ENCODE measurements around the gene STOML1.
"Not testable (repeated sequence)": the region's sequence is repeated elsewhere in the genome, so short reads cannot be mapped to it uniquely, and the experiment has no call there.

Gene STOML1

DNA sequence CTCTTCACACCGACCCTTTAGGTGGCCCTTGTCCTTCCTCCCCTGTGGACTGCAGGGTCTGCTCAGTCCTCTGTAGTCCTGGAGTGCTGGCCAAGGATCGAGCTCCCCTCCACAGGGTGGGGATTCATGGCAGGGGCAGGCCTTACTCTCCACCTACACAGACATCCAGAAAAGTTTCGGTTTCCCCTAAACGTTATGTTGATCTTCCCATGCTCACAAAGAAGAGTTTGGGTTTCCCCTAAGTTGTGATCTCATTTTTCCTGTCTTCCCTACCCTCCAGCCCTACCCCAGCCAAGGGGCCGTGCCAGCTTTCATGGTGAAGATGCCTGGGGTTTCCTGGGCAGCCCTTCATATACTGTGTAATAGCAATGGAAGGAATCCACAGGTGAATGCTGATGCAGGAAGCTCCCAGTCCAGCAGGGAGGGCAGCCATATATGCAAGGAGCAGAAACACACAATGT lies 10.3 kb downstream of the STOML1 start:
- Histone ChIP-seq H3K9ac (ENCODE audit: low read depth in 1 of 2, low read length in 2 of 2) (no peak overlapping the region), H3K4me1 (ENCODE audit: control insufficient read depth in 1 of 2, insufficient read depth in 2 of 2, low read length in 2 of 2) (peaks cover 31 to 32% of the 10 kb centered on the region in 2 donors), H3K4me3 (ENCODE audit: low read depth in 1 of 2, low read length in 2 of 2) (no peak overlapping the region), H3K9me3 (ENCODE audit: control insufficient read depth in 1 of 2, low read length in 2 of 2) (no peaks in the 10 kb centered on the region), H3K36me3 (ENCODE audit: control insufficient read depth in 1 of 2, insufficient read depth in 2 of 2, low read length in 2 of 2) (peaks cover 0 to 4% of the 10 kb centered on the region in 2 donors), H3K27me3 (ENCODE audit: control insufficient read depth in 1 of 2, insufficient read depth in 2 of 2, low read length in 2 of 2) (no peaks in the 10 kb centered on the region), H3K27ac (ENCODE audit: low read depth, low read length) (peak overlapping the region; percentile 46)

DNA sequence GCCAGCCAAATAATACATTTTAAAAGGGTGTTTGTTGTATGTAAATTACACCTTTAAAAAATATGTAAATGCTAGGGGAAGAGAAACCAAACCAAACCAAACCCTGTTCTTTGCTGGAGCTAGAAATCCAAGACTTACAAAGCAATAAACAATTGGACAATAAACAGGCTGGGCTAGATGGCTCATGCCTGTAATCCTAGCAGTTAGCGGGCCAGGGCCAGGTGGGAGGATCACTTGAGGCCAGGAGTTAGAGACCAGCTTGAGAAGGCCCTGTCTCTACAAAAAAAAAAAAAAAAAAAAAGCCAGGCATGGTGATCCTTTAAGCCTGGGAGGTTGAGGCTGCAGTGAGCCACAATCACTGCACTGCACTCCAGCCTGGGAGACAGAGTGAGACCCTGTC lies 12.5 kb downstream of the STOML1 start:
- Histone ChIP-seq H3K9ac (ENCODE audit: low read depth in 1 of 2, low read length in 2 of 2) (no peak overlapping the region), H3K36me3 (ENCODE audit: control insufficient read depth in 1 of 2, insufficient read depth in 2 of 2, low read length in 2 of 2) (peaks cover 0 to 4% of the 10 kb centered on the region in 2 donors), H3K4me3 (ENCODE audit: low read depth in 1 of 2, low read length in 2 of 2) (no peak overlapping the region), H3K27me3 (ENCODE audit: control insufficient read depth in 1 of 2, insufficient read depth in 2 of 2, low read length in 2 of 2) (peaks cover 0 to 9% of the 10 kb centered on the region in 2 donors), H3K27ac (ENCODE audit: low read depth, low read length) (no peak overlapping the region), H3K4me1 (ENCODE audit: control insufficient read depth in 1 of 2, insufficient read depth in 2 of 2, low read length in 2 of 2) (peaks cover 22 to 26% of the 10 kb centered on the region in 2 donors), H3K9me3 (ENCODE audit: control insufficient read depth in 1 of 2, low read length in 2 of 2) (no peaks in the 10 kb centered on the region)

- H3K9me3 ChIP-seq (ENCODE audit: control insufficient read depth in 1 of 2, low read length in 2 of 2), result no peaks in the 10 kb centered on the region
- H3K27ac ChIP-seq (ENCODE audit: low read depth, low read length), result no peak overlapping the region
- peaks cover 0 to 9% of the 10 kb centered on the region in 2 donors for H3K27me3 ChIP-seq (ENCODE audit: control insufficient read depth in 1 of 2, insufficient read depth in 2 of 2, low read length in 2 of 2)
- no peak overlapping the region for H3K9ac ChIP-seq (ENCODE audit: low read depth in 1 of 2, low read length in 2 of 2)
- no peak overlapping the region for H3K4me3 ChIP-seq (ENCODE audit: low read depth in 1 of 2, low read length in 2 of 2)
- H3K36me3 ChIP-seq (ENCODE audit: control insufficient read depth in 1 of 2, insufficient read depth in 2 of 2, low read length in 2 of 2), result no peaks in the 10 kb centered on the region
- peaks cover 18 to 26% of the 10 kb centered on the region in 2 donors for H3K4me1 ChIP-seq (ENCODE audit: control insufficient read depth in 1 of 2, insufficient read depth in 2 of 2, low read length in 2 of 2)
These were observed 13.2 kb downstream of the STOML1 start for GRCh38 chr15:73978896-73979295.

- not testable (repeated sequence) for H3K9ac ChIP-seq (ENCODE audit: low read depth in 1 of 2, low read length in 2 of 2); H3K36me3 ChIP-seq (ENCODE audit: control insufficient read depth in 1 of 2, insufficient read depth in 2 of 2, low read length in 2 of 2); H3K9me3 ChIP-seq (ENCODE audit: control insufficient read depth in 1 of 2, low read length in 2 of 2); H3K4me3 ChIP-seq (ENCODE audit: low read depth in 1 of 2, low read length in 2 of 2); H3K27ac ChIP-seq (ENCODE audit: low read depth, low read length); H3K27me3 ChIP-seq (ENCODE audit: control insufficient read depth in 1 of 2, insufficient read depth in 2 of 2, low read length in 2 of 2)
- peaks cover 8 to 12% of the 10 kb centered on the region in 2 donors for H3K4me1 ChIP-seq (ENCODE audit: control insufficient read depth in 1 of 2, insufficient read depth in 2 of 2, low read length in 2 of 2)
These were observed 16.5 kb downstream of the STOML1 start for GRCh38 chr15:73975440-73976125.

GRCh38 chr15:73973683-73974200 lies 18.4 kb downstream of the STOML1 start:
- H3K27ac ChIP-seq (ENCODE audit: low read depth, low read length); H3K36me3 ChIP-seq (ENCODE audit: control insufficient read depth in 1 of 2, insufficient read depth in 2 of 2, low read length in 2 of 2); H3K27me3 ChIP-seq (ENCODE audit: control insufficient read depth in 1 of 2, insufficient read depth in 2 of 2, low read length in 2 of 2); H3K4me3 ChIP-seq (ENCODE audit: low read depth in 1 of 2, low read length in 2 of 2); H3K9me3 ChIP-seq (ENCODE audit: control insufficient read depth in 1 of 2, low read length in 2 of 2); H3K9ac ChIP-seq (ENCODE audit: low read depth in 1 of 2, low read length in 2 of 2): not testable (repeated sequence)
- H3K4me1 ChIP-seq (ENCODE audit: control insufficient read depth in 1 of 2, insufficient read depth in 2 of 2, low read length in 2 of 2), result peaks cover 8 to 12% of the 10 kb centered on the region in 2 donors

GRCh38 chr15:73972984-73973682 lies 19.0 kb downstream of the STOML1 start:
- peak overlapping the region; percentile 50 to 51 for H3K4me3 ChIP-seq (ENCODE audit: low read depth in 1 of 2, low read length in 2 of 2)
- H3K27me3 ChIP-seq (ENCODE audit: control insufficient read depth in 1 of 2, insufficient read depth in 2 of 2, low read length in 2 of 2), result peaks cover 0 to 9% of the 10 kb centered on the region in 2 donors
- H3K9me3 ChIP-seq (ENCODE audit: control insufficient read depth in 1 of 2, low read length in 2 of 2), result no peaks in the 10 kb centered on the region
- H3K36me3 ChIP-seq (ENCODE audit: control insufficient read depth in 1 of 2, insufficient read depth in 2 of 2, low read length in 2 of 2), result no peaks in the 10 kb centered on the region
- H3K9ac ChIP-seq (ENCODE audit: low read depth in 1 of 2, low read length in 2 of 2), result peak overlapping the region in 1 of 2 donors; percentile 38
- no peak overlapping the region for H3K27ac ChIP-seq (ENCODE audit: low read depth, low read length)
- H3K4me1 ChIP-seq (ENCODE audit: control insufficient read depth in 1 of 2, insufficient read depth in 2 of 2, low read length in 2 of 2), result peaks cover 8 to 12% of the 10 kb centered on the region in 2 donors

GRCh38 chr15:73969151-73969759 lies 22.8 kb downstream of the STOML1 start:
- no peak overlapping the region for H3K9ac ChIP-seq (ENCODE audit: low read depth in 1 of 2, low read length in 2 of 2)
- H3K36me3 ChIP-seq (ENCODE audit: control insufficient read depth in 1 of 2, insufficient read depth in 2 of 2, low read length in 2 of 2), result no peaks in the 10 kb centered on the region
- H3K9me3 ChIP-seq (ENCODE audit: control insufficient read depth in 1 of 2, low read length in 2 of 2), result no peaks in the 10 kb centered on the region
- H3K4me3 ChIP-seq (ENCODE audit: low read depth in 1 of 2, low read length in 2 of 2), result no peak overlapping the region
- no peaks in the 10 kb centered on the region for H3K27me3 ChIP-seq (ENCODE audit: control insufficient read depth in 1 of 2, insufficient read depth in 2 of 2, low read length in 2 of 2)
- peaks cover 10 to 34% of the 10 kb centered on the region in 2 donors for H3K4me1 ChIP-seq (ENCODE audit: control insufficient read depth in 1 of 2, insufficient read depth in 2 of 2, low read length in 2 of 2)
- H3K27ac ChIP-seq (ENCODE audit: low read depth, low read length), result no peak overlapping the region

- Histone ChIP-seq H3K36me3 (ENCODE audit: control insufficient read depth in 1 of 2, insufficient read depth in 2 of 2, low read length in 2 of 2) (no peaks in the 10 kb centered on the region), H3K4me1 (ENCODE audit: control insufficient read depth in 1 of 2, insufficient read depth in 2 of 2, low read length in 2 of 2) (peaks cover 10 to 34% of the 10 kb centered on the region in 2 donors), H3K27me3 (ENCODE audit: control insufficient read depth in 1 of 2, insufficient read depth in 2 of 2, low read length in 2 of 2) (no peaks in the 10 kb centered on the region), H3K9me3 (ENCODE audit: control insufficient read depth in 1 of 2, low read length in 2 of 2) (no peaks in the 10 kb centered on the region), H3K4me3 (ENCODE audit: low read depth in 1 of 2, low read length in 2 of 2) (no peak overlapping the region), H3K9ac (ENCODE audit: low read depth in 1 of 2, low read length in 2 of 2) (no peak overlapping the region), H3K27ac (ENCODE audit: low read depth, low read length) (no peak overlapping the region)
These were observed 23.6 kb downstream of the STOML1 start for GRCh38 chr15:73968461-73968860.

DNA sequence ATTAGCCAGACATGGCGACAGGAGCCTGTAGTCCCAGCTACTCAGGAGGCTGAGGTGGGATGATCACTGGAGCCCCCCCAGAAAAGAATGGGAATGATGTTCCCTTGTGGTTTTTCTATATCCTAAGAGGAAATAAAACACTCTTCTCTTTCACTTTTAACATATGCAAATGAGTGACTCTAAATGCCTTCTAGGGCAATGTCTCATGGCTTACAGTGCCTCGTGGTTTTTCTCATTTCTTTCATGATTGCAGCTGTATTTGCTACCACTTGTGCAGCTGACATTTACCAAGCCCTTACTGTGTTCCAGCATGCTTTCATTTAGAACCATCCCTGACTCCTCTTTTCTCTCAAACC lies 26.4 kb downstream of the STOML1 start:
- no peak overlapping the region for H3K4me3 ChIP-seq (ENCODE audit: low read depth in 1 of 2, low read length in 2 of 2)
- no peak overlapping the region for H3K9ac ChIP-seq (ENCODE audit: low read depth in 1 of 2, low read length in 2 of 2)
- no peak overlapping the region for H3K27ac ChIP-seq (ENCODE audit: low read depth, low read length)
- no peaks in the 10 kb centered on the region for H3K36me3 ChIP-seq (ENCODE audit: control insufficient read depth in 1 of 2, insufficient read depth in 2 of 2, low read length in 2 of 2)
- no peaks in the 10 kb centered on the region for H3K27me3 ChIP-seq (ENCODE audit: control insufficient read depth in 1 of 2, insufficient read depth in 2 of 2, low read length in 2 of 2)
- H3K4me1 ChIP-seq (ENCODE audit: control insufficient read depth in 1 of 2, insufficient read depth in 2 of 2, low read length in 2 of 2), result peaks cover 7 to 22% of the 10 kb centered on the region in 2 donors
- H3K9me3 ChIP-seq (ENCODE audit: control insufficient read depth in 1 of 2, low read length in 2 of 2), result no peaks in the 10 kb centered on the region
